ENCODE results near the gene UBR4.

The UBR4 gene

GRCh38 chr1:19203440-19203839 lies 6.6 kb downstream of the UBR4 start:
- TF ChIP-seq NFIC (IDR thresholded peaks at IDR 0.05) = no peak
- no peak for TF ChIP-seq TAF1 (IDR thresholded peaks at IDR 0.05; ENCODE audit: low read depth)
- TF ChIP-seq ZBTB7A (IDR thresholded peaks at IDR 0.05; ENCODE audit: low read depth) = no peak
- TF ChIP-seq FOXM1 (IDR thresholded peaks at IDR 0.05; ENCODE audit: borderline replicate concordance, low read depth) = no peak
- TF ChIP-seq EP300 (IDR thresholded peaks at IDR 0.05; ENCODE audit: borderline replicate concordance) = no peak
- TF ChIP-seq, protein P1, sequence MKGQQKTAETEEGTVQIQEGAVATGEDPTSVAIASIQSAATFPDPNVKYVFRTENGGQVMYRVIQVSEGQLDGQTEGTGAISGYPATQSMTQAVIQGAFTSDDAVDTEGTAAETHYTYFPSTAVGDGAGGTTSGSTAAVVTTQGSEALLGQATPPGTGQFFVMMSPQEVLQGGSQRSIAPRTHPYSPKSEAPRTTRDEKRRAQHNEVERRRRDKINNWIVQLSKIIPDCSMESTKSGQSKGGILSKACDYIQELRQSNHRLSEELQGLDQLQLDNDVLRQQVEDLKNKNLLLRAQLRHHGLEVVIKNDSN (IDR thresholded peaks at IDR 0.05) = no peak
- TF ChIP-seq TEAD4 (IDR thresholded peaks at IDR 0.05) = no peak
- TF ChIP-seq CREB1 (IDR thresholded peaks at IDR 0.05; ENCODE audit: low read depth) = no peak
- no peak for TF ChIP-seq RAD21 (IDR thresholded peaks at IDR 0.05; ENCODE audit: low read depth)
- no peak for TF ChIP-seq EGR1 (IDR thresholded peaks at IDR 0.05)
- no peak for TF ChIP-seq TCF12 (IDR thresholded peaks at IDR 0.05; ENCODE audit: low read depth)
- TF ChIP-seq, protein P2, sequence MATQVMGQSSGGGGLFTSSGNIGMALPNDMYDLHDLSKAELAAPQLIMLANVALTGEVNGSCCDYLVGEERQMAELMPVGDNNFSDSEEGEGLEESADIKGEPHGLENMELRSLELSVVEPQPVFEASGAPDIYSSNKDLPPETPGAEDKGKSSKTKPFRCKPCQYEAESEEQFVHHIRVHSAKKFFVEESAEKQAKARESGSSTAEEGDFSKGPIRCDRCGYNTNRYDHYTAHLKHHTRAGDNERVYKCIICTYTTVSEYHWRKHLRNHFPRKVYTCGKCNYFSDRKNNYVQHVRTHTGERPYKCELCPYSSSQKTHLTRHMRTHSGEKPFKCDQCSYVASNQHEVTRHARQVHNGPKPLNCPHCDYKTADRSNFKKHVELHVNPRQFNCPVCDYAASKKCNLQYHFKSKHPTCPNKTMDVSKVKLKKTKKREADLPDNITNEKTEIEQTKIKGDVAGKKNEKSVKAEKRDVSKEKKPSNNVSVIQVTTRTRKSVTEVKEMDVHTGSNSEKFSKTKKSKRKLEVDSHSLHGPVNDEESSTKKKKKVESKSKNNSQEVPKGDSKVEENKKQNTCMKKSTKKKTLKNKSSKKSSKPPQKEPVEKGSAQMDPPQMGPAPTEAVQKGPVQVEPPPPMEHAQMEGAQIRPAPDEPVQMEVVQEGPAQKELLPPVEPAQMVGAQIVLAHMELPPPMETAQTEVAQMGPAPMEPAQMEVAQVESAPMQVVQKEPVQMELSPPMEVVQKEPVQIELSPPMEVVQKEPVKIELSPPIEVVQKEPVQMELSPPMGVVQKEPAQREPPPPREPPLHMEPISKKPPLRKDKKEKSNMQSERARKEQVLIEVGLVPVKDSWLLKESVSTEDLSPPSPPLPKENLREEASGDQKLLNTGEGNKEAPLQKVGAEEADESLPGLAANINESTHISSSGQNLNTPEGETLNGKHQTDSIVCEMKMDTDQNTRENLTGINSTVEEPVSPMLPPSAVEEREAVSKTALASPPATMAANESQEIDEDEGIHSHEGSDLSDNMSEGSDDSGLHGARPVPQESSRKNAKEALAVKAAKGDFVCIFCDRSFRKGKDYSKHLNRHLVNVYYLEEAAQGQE (IDR thresholded peaks at IDR 0.05; ENCODE audit: low read depth) = no peak

DNA sequence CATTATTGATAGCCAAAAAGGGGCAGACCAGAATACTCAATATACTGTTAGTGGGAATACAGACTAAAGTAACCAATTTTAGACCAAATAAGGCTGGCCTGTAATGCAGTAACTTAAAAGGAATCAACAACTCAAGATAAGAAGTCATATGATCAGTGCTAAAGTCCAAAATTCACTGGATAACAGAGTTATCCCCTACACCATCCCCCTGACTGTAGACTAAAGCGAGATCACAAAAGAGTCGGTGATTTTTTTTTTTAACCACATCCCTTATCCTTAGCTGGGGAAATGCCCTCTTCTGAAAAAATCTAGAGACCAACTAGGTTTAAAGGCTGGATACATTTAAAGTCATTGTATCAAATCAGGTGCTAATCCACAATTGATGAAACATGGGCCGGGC lies 7.7 kb downstream of the UBR4 start:
- TF ChIP-seq EGR1 (IDR thresholded peaks at IDR 0.05) = no peak
- TF ChIP-seq RAD21 (IDR thresholded peaks at IDR 0.05; ENCODE audit: low read depth) = no peak
- no peak for TF ChIP-seq EP300 (IDR thresholded peaks at IDR 0.05; ENCODE audit: borderline replicate concordance)
- TF ChIP-seq NFIC (IDR thresholded peaks at IDR 0.05) = no peak
- no peak for TF ChIP-seq FOXM1 (IDR thresholded peaks at IDR 0.05; ENCODE audit: borderline replicate concordance, low read depth)
- TF ChIP-seq TEAD4 (IDR thresholded peaks at IDR 0.05) = no peak
- TF ChIP-seq TCF12 (IDR thresholded peaks at IDR 0.05; ENCODE audit: low read depth) = no peak
- no peak for TF ChIP-seq TAF1 (IDR thresholded peaks at IDR 0.05; ENCODE audit: low read depth)
- TF ChIP-seq, protein P1 (IDR thresholded peaks at IDR 0.05) = no peak
- TF ChIP-seq, protein P3, sequence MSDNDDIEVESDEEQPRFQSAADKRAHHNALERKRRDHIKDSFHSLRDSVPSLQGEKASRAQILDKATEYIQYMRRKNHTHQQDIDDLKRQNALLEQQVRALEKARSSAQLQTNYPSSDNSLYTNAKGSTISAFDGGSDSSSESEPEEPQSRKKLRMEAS (IDR thresholded peaks at IDR 0.05) = no peak
- TF ChIP-seq, protein P2 (IDR thresholded peaks at IDR 0.05; ENCODE audit: low read depth) = no peak
- TF ChIP-seq YY1 (IDR thresholded peaks at IDR 0.05; ENCODE audit: low read depth) = no peak
- TF ChIP-seq ZBTB7A (IDR thresholded peaks at IDR 0.05; ENCODE audit: low read depth) = no peak
- no peak for TF ChIP-seq CREB1 (IDR thresholded peaks at IDR 0.05; ENCODE audit: low read depth)
- no peak for TF ChIP-seq CEBPB (IDR thresholded peaks at IDR 0.05)

DNA sequence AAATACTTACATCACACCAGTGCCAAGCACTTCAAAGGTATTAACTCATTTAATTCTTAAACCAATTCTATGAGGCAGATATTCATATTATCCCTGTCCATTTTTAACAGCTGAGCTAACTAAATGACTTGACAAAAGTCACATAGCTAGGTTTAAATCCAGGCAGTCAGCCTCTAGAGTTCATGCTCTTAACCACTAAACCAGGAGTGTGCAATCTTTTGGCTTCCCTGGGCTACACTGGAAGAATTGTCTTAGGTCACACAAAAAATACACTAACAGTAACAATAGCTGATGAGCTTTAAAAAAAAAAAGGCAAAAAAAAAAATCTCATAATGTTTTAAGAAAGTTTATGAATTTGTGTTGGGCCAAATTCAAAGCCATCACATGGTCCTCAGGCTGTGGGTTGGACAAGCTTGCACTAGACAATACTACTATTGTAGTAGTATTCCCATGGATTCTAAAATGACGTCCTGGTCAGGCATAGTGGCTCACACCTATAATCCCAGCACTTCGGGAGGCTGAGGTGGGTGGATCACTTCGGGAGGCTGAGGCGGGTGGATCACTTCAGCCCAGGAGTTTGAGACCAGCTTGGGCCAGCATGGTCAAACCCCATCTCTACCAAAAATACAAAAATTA lies 10.0 kb downstream of the UBR4 start:
- TF ChIP-seq EP300 (IDR thresholded peaks at IDR 0.05; ENCODE audit: borderline replicate concordance) (no peak), ZBTB7A (IDR thresholded peaks at IDR 0.05; ENCODE audit: low read depth) (no peak), RAD21 (IDR thresholded peaks at IDR 0.05; ENCODE audit: low read depth) (no peak), CREB1 (IDR thresholded peaks at IDR 0.05; ENCODE audit: low read depth) (no peak), EGR1 (IDR thresholded peaks at IDR 0.05) (no peak), TEAD4 (IDR thresholded peaks at IDR 0.05) (no peak), TAF1 (IDR thresholded peaks at IDR 0.05; ENCODE audit: low read depth) (no peak), FOXM1 (IDR thresholded peaks at IDR 0.05; ENCODE audit: borderline replicate concordance, low read depth) (no peak), NFIC (IDR thresholded peaks at IDR 0.05) (no peak), TCF12 (IDR thresholded peaks at IDR 0.05; ENCODE audit: low read depth) (no peak)
- TF ChIP-seq, protein P1 (IDR thresholded peaks at IDR 0.05) = no peak
- TF ChIP-seq, protein P2 (IDR thresholded peaks at IDR 0.05; ENCODE audit: low read depth) = no peak
